ENCODE data around the gene POU2AF1. TPM values are rescaled to one million over a fixed set of nuclear protein-coding genes. Genes with fewer than 3 reads are reported as not detected.
A peak's percentile ranks its signal among the peaks of the same experiment; 100 is the strongest.

The POU2AF1 gene
- total RNA-seq, 1 experiment from 2014 or later, result not detected

DNA sequence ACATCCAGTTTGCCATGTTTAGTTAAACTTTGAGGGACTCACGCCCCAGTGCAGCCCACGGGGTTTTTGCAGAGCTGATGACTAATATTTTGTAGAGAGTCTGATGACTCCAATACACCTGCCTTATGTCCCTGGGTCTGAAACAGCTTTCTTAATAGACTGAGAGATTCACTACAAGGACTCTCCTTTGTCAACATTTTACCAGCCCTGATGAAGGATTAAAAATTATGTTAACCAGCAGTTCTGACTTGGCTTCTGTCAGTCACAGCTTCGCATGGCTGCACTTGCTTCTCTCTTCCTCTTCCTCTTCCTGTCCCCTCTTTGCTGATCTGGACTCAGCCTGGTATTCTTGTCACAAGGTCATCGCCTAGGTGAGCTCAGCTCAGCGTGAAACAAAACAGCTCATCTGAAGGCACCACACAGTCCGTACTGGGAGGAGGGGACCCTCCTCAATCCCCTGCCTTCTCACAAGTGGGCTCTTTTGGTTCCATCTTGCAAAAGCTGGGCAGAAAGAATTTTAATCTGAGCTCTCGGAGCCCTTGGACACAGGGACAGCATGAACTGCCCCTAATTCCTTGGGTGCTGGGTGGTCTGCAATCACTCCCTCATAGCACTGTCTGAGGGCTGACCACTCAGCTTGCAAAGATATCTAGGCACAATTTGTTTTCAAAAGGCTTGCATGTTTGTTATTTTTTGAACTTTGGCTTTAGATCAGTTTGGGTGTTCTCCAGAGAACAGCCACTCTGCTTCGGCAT is 38.1 kb upstream of the POU2AF1 start:
- Histone ChIP-seq H3K4me1 (ENCODE audit: insufficient read depth, low read length) (no peaks in the 10 kb centered on the region), H3F3A (ENCODE audit: low read length, unreplicated experiment) (no peaks in the 10 kb centered on the region), H3K4me2 (ENCODE audit: low read length) (no peak overlapping the region), H3K36me3 (ENCODE audit: low read depth, low read length) (no peaks in the 10 kb centered on the region), H3K9me3 (ENCODE audit: low read length) (no peaks in the 10 kb centered on the region), H4K20me1 (ENCODE audit: low read length) (no peaks in the 10 kb centered on the region), H3K4me3 (ENCODE audit: low read length) (no peak overlapping the region), H3K27ac (ENCODE audit: low read length) (no peak overlapping the region), H2AFZ (ENCODE audit: low read length) (no peak overlapping the region), H3K9ac (ENCODE audit: low read length) (no peak overlapping the region), H3K9me2 (replicated peaks; ENCODE audit: low read length) (no peaks in the 10 kb centered on the region), H3K79me2 (ENCODE audit: low read length) (no peaks in the 10 kb centered on the region), H3K27me3 (ENCODE audit: low read length) (peaks cover 49% of the 10 kb centered on the region)
- ChIA-PET CTCF (no interaction called here), POLR2A (ENCODE audit: unreplicated experiment) (no interaction called here)
- DNase-seq (no peak), ATAC-seq (peak; percentile 24; the same call in 1 of the 2 replicates)
- TF ChIP-seq EZH2 (IDR thresholded peaks at IDR 0.05; ENCODE audit: low read length, unreplicated experiment) (no peak), EZH2phosphoT487 (IDR thresholded peaks at IDR 0.05; ENCODE audit: borderline replicate concordance, low read length) (no peak)
- TF ChIP-seq, protein P1, sequence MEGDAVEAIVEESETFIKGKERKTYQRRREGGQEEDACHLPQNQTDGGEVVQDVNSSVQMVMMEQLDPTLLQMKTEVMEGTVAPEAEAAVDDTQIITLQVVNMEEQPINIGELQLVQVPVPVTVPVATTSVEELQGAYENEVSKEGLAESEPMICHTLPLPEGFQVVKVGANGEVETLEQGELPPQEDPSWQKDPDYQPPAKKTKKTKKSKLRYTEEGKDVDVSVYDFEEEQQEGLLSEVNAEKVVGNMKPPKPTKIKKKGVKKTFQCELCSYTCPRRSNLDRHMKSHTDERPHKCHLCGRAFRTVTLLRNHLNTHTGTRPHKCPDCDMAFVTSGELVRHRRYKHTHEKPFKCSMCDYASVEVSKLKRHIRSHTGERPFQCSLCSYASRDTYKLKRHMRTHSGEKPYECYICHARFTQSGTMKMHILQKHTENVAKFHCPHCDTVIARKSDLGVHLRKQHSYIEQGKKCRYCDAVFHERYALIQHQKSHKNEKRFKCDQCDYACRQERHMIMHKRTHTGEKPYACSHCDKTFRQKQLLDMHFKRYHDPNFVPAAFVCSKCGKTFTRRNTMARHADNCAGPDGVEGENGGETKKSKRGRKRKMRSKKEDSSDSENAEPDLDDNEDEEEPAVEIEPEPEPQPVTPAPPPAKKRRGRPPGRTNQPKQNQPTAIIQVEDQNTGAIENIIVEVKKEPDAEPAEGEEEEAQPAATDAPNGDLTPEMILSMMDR (conservative IDR thresholded peaks at IDR 0.05; ENCODE audit: low read depth, low read length), result no peak
- intact Hi-C loops (cut with micrococcal nuclease), result no loop called here
- no TSS peak for BruUV-seq (replicated peaks)

DNA sequence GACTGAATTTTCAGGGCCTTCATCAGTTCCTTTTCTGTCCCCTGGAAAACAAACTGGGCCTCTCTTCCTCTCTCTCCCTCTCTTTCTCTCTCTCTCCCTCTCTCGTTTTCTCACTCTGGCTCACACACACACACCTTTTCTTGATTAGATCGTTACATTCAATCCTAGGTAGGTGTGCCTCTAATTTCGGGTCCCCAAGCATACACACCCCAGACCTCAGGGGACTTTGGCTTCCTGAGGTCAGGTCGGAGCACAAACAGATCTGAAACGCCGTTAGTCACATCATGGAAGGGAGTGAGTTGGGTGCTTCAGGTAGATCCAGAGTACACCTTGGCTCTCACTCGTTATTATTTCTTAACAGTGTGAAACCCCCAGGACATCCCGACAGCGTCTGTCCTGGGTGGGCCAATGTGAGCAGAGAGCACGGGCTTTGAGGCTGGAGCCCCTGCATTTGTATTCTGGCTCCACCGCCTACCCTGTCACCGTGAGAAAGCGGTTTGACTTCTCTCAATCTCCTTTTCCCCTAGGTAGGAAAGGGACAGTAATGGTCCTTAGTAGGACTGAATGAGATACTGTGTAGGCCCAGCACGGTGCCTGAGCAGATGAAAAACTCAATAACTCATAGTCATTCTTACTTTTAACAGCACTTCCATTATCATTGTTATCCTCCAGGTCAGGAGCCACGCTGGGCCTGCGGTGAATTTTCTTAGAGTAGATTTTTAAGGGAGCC is 37.3 kb upstream of the POU2AF1 start:
- H4K20me1 ChIP-seq (ENCODE audit: low read length), result no peaks in the 10 kb centered on the region
- DNase-seq, result no peak
- H3K4me3 ChIP-seq (ENCODE audit: low read length), result no peak overlapping the region
- H3K79me2 ChIP-seq (ENCODE audit: low read length), result no peaks in the 10 kb centered on the region
- H3K9me2 ChIP-seq (replicated peaks; ENCODE audit: low read length), result no peaks in the 10 kb centered on the region
- CTCF ChIA-PET, result no interaction called here
- H3K4me1 ChIP-seq (ENCODE audit: insufficient read depth, low read length), result no peaks in the 10 kb centered on the region
- H3K9me3 ChIP-seq (ENCODE audit: low read length), result no peaks in the 10 kb centered on the region
- H3K4me2 ChIP-seq (ENCODE audit: low read length), result no peak overlapping the region
- no peaks in the 10 kb centered on the region for H3F3A ChIP-seq (ENCODE audit: low read length, unreplicated experiment)
- BruUV-seq (replicated peaks), result no TSS peak
- intact Hi-C loops (cut with micrococcal nuclease), result no loop called here
- no peak overlapping the region for H3K9ac ChIP-seq (ENCODE audit: low read length)
- TF ChIP-seq, protein P1 (conservative IDR thresholded peaks at IDR 0.05; ENCODE audit: low read depth, low read length), result no peak
- TF ChIP-seq EZH2phosphoT487 (IDR thresholded peaks at IDR 0.05; ENCODE audit: borderline replicate concordance, low read length) (no peak), EZH2 (IDR thresholded peaks at IDR 0.05; ENCODE audit: low read length, unreplicated experiment) (no peak)
- no peak overlapping the region for H3K27ac ChIP-seq (ENCODE audit: low read length)
- POLR2A ChIA-PET (ENCODE audit: unreplicated experiment), result no interaction called here
- no peak overlapping the region for H2AFZ ChIP-seq (ENCODE audit: low read length)
- no peaks in the 10 kb centered on the region for H3K36me3 ChIP-seq (ENCODE audit: low read depth, low read length)
- H3K27me3 ChIP-seq (ENCODE audit: low read length), result peaks cover 57% of the 10 kb centered on the region
- no peak for ATAC-seq

DNA sequence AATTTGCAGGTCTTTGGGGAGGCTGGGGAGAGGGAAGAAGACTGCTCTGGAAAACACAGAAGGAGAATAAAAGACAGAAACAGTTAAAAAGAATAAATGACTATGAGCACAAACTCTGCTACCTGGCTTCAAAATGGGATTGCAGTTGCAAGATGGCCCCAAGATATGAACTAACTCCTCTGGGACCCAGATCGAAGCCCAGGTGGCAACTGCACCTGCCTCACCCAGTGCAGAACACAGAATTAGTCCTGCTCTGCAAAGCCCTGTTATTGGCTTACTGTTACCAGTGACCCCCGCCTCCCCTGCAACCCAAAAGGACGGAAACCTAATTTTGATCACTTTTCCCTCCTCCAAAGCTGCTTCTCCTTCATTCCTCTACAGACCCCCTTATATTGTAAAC is 35.9 kb upstream of the POU2AF1 start:
- intact Hi-C loops (cut with micrococcal nuclease), result no loop called here
- no peaks in the 10 kb centered on the region for H3K4me1 ChIP-seq (ENCODE audit: insufficient read depth, low read length)
- no peaks in the 10 kb centered on the region for H3K9me3 ChIP-seq (ENCODE audit: low read length)
- H3K36me3 ChIP-seq (ENCODE audit: low read depth, low read length), result no peaks in the 10 kb centered on the region
- CTCF ChIA-PET, result no interaction called here
- POLR2A ChIA-PET (ENCODE audit: unreplicated experiment), result no interaction called here
- TF ChIP-seq, protein P1 (conservative IDR thresholded peaks at IDR 0.05; ENCODE audit: low read depth, low read length), result no peak
- TF ChIP-seq EZH2phosphoT487 (IDR thresholded peaks at IDR 0.05; ENCODE audit: borderline replicate concordance, low read length) (no peak), EZH2 (IDR thresholded peaks at IDR 0.05; ENCODE audit: low read length, unreplicated experiment) (no peak)
- H3K79me2 ChIP-seq (ENCODE audit: low read length), result no peaks in the 10 kb centered on the region
- H4K20me1 ChIP-seq (ENCODE audit: low read length), result no peaks in the 10 kb centered on the region
- ATAC-seq (no peak), DNase-seq (no peak)
- no peak overlapping the region for H3K4me2 ChIP-seq (ENCODE audit: low read length)
- H3K4me3 ChIP-seq (ENCODE audit: low read length), result no peak overlapping the region
- no peak overlapping the region for H3K9ac ChIP-seq (ENCODE audit: low read length)
- H3K9me2 ChIP-seq (replicated peaks; ENCODE audit: low read length), result no peaks in the 10 kb centered on the region
- H2AFZ ChIP-seq (ENCODE audit: low read length), result no peak overlapping the region
- no peaks in the 10 kb centered on the region for H3F3A ChIP-seq (ENCODE audit: low read length, unreplicated experiment)
- no peak overlapping the region for H3K27ac ChIP-seq (ENCODE audit: low read length)
- H3K27me3 ChIP-seq (ENCODE audit: low read length), result peaks cover 63% of the 10 kb centered on the region
- no TSS peak for BruUV-seq (replicated peaks)

Measured in PC-3 (cell line).